H1 (cell line): ENCODE data around the gene RFNG. TPM values are rescaled to one million over a fixed set of nuclear protein-coding genes. Genes with fewer than 3 reads are reported as not detected.

ENCODE experiments used
- BRCA1 ChIP-seq: IDR thresholded peaks from 2 replicates; pipeline ENCODE4 v1.6.1; 2012; ENCODE audit warnings: low read depth, low read length, improper control_type of control experiment
- CHD2 ChIP-seq: IDR thresholded peaks from 2 replicates; pipeline ENCODE4 v1.6.1; 2012; ENCODE audit warnings: low read length, improper control_type of control experiment
- CHD7 ChIP-seq: fragments of 300-600 bp; sonication (generic); IDR thresholded peaks from 2 replicates; pipeline ENCODE4 v1.7.1; 2012; ENCODE audit warnings: low read length, moderate library complexity, mild to moderate bottlenecking, inconsistent platforms; ENCODE audit not compliant: insufficient replicate concordance
- HDAC6 ChIP-seq: IDR thresholded peaks from one replicate; pipeline ENCODE4 v1.7.1; 2012; ENCODE audit warnings: low read depth, mild to moderate bottlenecking, inconsistent platforms, low read length, moderate library complexity
- ZNF274 ChIP-seq: IDR thresholded peaks from 2 replicates; pipeline ENCODE4 v1.7.0; 2012; ENCODE audit warnings: low read length, borderline replicate concordance; ENCODE audit errors: extremely low read depth
- polyA plus RNA-seq, 7 experiments: library from polyadenylated mRNA; depleted of rRNA in 3 of 7; stranded (reverse) in 5 of 7; unstranded in 2 of 7; fragments of >200 nt in 5 of 7; fragments of 200-250 nt in 2 of 7; gene quantifications; 1 replicate in 5 of 7; 2 replicates in 1 of 7; 4 replicates in 1 of 7; pipeline versions ENCODE4 v1.2.1 to v1.2.3, GENCODE V29; 2011 to 2013; ENCODE audit warnings: missing spikeins in 2 of 7, mixed read lengths in 2 of 7
- total RNA-seq: library from RNA; stranded (reverse); fragmentation: NEBNext Ultra II Directional; extraction: Animal tissue kit (Norgen Biotek cat#: 25700); gene quantifications from 2 replicates; pipeline ENCODE4 v1.2.1, GENCODE V29; 2021

Gene RFNG
- total and polyA plus RNA-seq, 2 of the 8 experiments (the other 6 are each of a cell fraction or from before 2014, with no cell fraction given) = 26.7 to 28.4 TPM

GRCh38 chr17:82014971-82015310 is 36.7 kb downstream of the RFNG start (continued):
- no peak for TF ChIP-seq CHD7
- TF ChIP-seq ZNF274 = no peak
- no peak for TF ChIP-seq BRCA1
- TF ChIP-seq HDAC6 = no peak
- TF ChIP-seq CHD2 = no peak
